Adipose tissue (tissue), 3 donors: ENCODE measurements around the gene IFT81. TPM values are rescaled to one million over a fixed set of nuclear protein-coding genes. Genes with fewer than 3 reads are reported as not detected.
"Not testable (repeated sequence)": the region's sequence is repeated elsewhere in the genome, so short reads cannot be mapped to it uniquely, and the experiment has no call there.

Source experiments
- H3K27ac ChIP-seq: one replicate; pipeline ENCODE4 v1.5.1; 2013; ENCODE audit warnings: low read depth, low read length
- WGBS, 3 donors: extraction: QIAGEN DNeasy Blood & Tissue Kit; methylation state at CpG; one replicate each; pipeline ENCODE4 v1.1.7; 2013; 5-methylcytosine and 5-hydroxymethylcytosine counted together
- polyA plus RNA-seq, 3 donors: library from polyadenylated mRNA; stranded (reverse); fragments of 200-250 nt; gene quantifications; one replicate each; pipeline ENCODE4 v1.2.3, GENCODE V29; 2013
- donor health status: healthy with polysubstance abuse.
- donor health status: Bipolar disorder and iron deficiency.
- donor health status: healthy.

IFT81 gene
- polyA plus RNA-seq, 3 donors = 2.0 to 7.2 (median 2.7) TPM

DNA sequence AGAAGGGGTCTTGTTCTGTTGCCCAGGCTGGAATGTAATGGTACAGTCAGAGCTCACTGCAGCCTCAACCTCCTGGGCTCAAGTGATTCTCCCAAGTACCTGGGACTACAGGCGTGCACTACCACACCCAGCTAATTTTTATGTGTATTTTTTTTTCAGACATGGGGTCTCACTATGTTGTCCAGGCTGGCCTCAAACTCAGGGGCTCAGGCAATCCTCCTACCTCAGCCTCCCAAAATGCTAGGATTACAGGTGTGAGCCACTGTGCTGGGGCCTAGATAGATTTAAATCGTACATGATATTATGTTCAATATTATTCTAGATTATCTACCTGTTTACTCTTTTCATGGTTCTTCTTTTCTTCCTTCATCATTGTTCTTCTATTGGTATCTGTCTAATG is 61.5 kb downstream of the IFT81 start:
- H3K27ac ChIP-seq = no peak overlapping the region
- WGBS, 3 donors = 97 to 100% (median 99%) methylated on average over 2 of the region's 2 CpGs

DNA sequence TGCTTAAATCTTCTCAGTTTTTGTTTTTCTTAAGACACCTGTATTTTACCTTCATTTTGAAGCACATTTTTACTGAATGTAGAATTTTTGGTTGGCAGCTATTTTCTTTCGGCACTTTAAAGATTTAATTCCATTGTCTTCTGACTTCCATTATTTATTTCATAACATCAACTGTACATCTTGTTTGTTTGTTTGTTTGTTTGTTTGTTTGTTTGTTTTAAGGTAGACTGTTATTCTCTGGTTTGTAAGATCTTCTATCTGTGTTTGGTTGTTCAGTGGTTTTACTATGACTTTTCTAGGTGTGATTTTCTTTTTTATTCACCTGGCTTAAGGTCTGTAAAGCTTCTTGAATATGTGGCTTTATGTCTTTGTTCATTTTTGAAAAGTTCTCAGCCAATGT is 61.9 kb downstream of the IFT81 start:
- no peak overlapping the region for H3K27ac ChIP-seq
- WGBS, 3 donors = 94 to 100% (median 100%) methylated on average over 1 of the region's 1 CpG

DNA sequence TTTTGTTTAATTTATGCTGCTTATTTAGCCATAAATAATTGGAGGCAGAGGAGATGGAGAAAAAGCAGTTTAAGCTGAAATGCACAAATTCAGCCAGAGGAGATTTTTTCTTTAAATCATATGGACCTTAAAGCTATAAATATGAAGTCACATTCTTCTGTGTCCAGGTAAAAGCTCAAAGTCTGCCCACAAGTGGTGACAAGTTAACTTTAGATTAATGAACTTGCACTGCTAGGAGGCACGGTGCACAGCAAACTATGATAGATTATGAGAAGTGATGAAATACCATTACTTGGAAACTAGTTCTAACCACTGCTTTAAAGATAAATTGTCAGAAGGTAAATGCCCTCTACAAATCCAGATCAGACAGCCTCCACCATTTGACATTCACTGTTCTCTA is 69.0 kb downstream of the IFT81 start:
- no peak overlapping the region for H3K27ac ChIP-seq
- WGBS, 3 donors = 60 to 70% (median 68%) methylated on average over 1 of the region's 1 CpG

DNA sequence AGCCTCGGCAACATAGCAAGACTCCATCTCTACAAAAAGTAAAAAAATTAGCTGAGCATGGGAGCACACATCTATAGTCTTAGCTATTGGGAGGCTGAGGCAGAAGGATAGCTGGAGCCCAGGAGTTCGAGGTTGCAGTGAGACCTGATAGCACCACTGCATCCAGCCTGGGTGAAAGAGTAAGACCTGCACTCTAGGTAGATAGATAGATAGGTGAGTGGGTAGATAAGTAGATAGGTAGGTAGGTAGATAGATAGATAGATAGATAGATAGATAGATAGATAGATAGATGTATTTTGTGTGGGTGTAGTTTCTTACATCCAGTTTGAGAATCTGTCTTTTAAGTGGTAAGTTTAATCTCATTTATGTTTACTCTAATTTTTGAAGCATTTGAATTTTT is 72.8 kb downstream of the IFT81 start:
- H3K27ac ChIP-seq = no peak overlapping the region
- WGBS, 3 donors = 86 to 94% (median 93%) methylated on average over 2 of the region's 2 CpGs

DNA sequence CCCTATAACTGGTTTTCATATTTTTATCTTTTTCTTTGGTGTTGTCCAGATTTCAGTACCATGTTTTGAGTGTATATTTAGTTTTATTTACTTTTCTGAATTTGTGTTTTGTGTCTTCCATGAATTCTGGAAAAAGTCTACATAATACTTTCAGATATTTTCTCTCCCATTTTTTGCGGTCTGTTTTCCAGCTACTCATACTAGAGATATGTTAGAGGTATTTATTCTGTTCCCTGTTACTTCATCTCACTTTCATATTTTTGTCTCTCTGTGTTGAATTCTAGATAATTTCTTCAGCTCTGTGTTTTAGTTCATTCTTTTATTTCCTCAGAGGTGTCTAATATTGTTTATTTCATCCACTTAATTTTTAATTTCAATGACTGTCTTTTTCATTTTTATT is 74.2 kb downstream of the IFT81 start:
- no peak overlapping the region for H3K27ac ChIP-seq
- 93 to 97% (median 97%) methylated on average over 1 of the region's 1 CpG for WGBS, 3 donors

DNA sequence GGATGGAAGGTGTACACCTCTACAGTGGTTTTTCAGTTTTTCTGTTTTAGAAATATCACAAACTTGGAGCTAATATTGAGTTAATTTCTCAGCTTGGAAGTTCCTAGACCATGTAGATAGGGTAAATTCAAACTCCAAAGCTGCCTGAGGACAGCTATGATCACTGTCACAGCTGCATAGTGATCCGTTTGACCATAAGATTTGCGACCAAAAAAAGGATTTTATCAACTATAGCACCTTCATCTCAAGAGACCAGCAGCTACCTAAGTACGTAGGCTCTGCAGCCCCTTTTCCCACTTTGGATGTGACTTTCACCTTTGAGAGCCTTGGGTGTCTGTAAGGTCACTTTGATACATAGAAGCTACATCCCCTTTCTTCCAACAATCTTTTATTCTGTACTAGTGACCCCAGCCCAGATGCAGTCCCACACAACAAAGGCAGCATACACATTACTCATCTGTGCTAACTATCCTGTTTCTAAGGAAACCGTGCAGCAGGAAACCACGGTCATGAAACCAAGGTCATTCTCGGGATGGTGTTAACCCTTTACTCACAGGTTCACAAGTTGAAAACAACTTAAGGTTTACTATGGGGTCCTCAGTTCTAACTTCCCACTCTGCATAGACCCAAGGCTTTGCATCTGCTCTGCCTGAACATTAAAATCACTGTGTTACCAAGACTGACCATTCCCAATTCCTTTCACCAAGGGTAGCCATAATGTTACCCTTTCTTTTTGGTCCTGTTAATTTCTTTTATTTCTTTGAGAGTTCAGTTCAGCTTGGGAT is 75.4 kb downstream of the IFT81 start:
- 36 to 40% (median 37%) methylated on average over 6 of the region's 6 CpGs for WGBS, 3 donors
- no peak overlapping the region for H3K27ac ChIP-seq

DNA sequence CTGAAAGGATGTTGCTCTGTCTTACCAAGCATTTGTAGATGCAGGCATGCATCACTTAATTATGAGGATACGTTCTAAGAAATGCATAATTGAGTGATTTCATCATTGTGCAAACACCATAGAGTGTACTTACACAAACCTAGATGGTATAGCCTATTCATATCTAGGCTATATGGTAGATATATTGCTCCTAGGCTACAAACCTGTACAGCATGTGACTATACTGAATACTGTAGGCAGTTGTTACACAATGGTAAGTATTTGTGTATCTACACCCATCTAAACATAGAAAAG is 75.9 kb downstream of the IFT81 start:
- H3K27ac ChIP-seq = no peak overlapping the region
- 81 to 93% (median 88%) methylated on average over 1 of the region's 1 CpG for WGBS, 3 donors

DNA sequence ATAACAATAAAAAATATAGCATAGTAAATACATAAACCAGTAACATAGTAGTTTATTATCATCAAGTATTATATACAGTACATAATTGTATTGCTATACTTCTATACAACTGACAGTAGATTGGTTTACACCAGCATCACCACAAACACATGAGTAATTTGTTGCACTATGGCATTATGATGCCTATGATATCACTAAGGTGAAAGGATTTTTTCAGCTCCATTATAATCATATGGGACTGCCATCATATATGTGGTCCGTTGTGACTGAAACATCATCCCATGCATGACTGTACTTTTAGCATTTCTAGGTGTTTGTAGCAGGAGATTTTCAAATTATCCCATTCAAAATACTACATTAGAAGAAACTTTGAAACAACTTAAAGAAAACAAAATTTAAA is 77.8 kb downstream of the IFT81 start:
- WGBS, 3 donors = 86 to 99% (median 89%) methylated on average over 1 of the region's 1 CpG
- no peak overlapping the region for H3K27ac ChIP-seq

DNA sequence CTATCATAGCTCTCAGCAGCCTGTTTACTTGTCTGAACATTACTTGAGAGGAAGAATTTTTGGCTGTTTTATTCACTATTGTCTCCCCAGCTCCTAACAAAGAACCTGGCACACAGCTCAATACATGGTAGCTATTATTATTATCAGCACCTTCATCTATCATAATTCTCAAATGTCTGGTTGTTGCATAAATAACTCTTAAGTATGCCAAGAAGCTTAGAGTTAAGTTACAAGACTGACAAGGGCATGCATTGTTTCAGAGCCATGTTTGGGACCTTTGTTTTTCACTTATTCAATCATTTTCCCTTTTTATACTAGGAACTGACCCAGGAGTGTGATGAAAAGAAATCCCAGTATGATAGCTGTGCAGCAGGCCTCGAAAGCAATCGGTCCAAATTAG is 79.4 kb downstream of the IFT81 start:
- 62 to 93% (median 89%) methylated on average over 2 of the region's 2 CpGs for WGBS, 3 donors
- H3K27ac ChIP-seq = no peak overlapping the region

DNA sequence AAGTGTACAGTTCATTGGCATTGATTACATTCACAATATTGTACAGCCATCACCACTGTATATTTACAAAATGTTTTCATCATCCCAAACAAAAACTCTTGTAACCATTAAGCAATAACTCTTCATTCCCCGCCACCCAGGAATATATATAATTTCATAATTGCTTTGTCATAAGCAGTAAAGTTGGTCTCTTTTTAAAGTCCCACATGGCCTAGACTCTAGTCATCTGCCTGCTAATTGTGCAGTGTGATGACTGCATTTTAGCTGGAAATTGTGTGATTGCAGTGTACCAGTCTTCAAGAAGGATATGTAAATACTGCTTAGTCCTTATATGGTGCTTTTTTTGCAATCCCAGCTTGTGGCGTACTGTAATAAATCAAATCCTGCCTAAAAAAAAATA is 81.8 kb downstream of the IFT81 start:
- H3K27ac ChIP-seq = no peak overlapping the region
- WGBS, 3 donors = 82 to 100% (median 88%) methylated on average over 2 of the region's 2 CpGs

DNA sequence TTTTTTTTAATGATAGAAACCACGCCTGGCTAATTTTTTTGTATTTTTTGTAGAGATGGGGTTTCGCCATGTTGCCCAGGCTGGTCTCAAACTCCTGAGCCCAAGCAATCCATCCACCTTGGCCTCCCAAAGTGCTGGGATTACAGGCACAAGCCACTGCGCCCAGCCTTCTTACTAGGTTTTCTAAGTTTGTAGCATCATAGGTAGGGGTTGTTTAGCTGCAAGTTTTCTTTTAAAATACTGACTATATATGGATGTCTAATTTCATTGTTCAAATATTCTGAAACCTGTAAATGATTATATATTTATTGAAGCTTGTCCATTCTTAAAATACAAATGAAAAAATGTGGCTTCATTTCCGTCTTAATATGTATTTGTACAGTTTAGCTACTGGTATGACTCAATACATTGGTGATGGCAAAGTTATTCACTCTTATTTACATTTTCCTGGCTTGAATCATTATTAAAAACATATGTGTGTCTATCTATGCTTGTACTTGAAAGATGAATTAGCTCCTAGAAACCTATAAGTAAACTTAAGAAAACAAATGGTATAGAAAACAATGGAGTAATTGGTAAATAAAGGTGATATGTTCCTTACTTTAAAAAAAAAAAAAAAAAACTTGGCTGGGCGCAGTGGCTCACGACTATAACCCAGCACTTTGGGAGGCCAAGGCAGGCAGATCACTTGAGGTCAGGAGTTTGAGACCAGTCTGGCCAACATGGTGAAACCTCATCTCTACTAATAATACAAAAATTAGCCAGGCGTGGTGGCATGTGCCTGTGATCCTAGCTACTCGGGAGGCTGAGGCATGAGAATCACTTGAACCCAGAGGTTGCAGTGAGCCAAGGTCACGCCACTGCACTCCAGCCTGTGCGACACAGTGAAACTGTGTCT is 87.7 kb downstream of the IFT81 start:
- H3K27ac ChIP-seq = not testable (repeated sequence)
- WGBS, 3 donors = 95 to 98% (median 97%) methylated on average over 10 of the region's 10 CpGs

DNA sequence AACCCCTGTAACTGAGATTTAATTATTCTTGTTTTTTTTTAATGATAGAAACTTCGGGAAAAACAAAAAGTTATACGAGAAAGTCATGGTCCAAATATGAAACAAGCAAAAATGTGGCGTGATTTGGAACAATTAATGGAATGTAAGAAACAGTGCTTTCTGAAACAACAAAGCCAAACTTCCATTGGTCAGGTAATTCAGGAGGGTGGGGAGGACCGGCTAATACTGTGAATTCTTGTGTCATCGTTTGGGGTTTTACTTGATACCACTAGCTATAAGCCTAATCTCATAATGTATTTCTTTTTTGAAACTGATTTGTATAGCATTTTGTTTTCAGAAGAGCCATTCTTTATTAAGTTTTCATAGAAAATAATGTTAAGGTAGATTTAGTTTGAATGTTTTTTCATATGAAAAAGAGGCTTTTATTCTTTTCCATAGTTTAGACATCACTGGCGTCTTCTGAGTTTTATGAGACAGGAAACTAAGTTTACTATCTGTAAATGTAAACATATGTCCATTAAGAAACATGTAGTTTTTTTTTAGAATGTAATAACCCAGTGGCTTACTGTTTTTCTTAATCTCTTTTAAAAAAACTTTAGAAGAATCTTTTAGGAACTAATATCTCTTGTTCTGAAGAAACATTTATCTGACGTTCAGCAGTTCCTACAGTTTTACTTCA is 94.0 kb downstream of the IFT81 start:
- H3K27ac ChIP-seq = no peak overlapping the region
- 85 to 88% (median 87%) methylated on average over 7 of the region's 7 CpGs for WGBS, 3 donors

DNA sequence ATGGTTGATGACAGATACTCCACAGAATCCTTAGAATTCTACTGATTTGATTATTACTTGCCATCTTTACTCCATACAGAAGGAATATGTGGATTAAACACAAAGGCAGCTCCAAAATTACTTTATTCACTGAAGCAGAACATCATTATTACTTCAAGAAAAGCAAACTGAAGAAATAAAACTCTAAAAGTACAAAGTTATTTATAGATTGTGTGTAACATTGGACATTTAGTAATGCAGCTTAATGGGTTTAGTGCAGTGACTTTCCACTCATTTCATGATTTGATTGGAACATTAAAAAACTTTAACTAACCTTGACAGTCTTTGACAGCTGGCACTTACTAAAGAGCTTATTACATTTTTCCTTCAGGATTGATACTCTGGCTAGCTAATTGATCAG is 97.9 kb downstream of the IFT81 start:
- H3K27ac ChIP-seq = no peak overlapping the region

DNA sequence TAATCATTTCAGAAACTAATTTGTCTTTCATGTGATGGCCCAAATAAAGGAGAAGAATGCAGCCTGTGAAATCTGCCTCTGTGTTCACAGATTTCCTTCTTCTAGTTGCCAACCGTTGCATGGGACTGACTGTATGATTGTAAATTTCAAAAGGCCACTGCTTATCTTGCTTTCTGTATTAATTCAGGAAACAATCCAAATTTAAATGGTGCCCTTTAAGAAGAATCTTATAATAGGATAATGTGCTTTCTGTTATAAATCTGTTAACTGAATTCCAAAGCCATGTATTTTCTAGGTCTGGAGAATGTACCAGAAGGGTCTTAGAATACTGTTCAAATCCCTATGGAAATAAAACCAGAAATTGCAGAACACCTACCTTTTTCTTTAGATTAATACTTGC is 98.3 kb downstream of the IFT81 start:
- no peak overlapping the region for H3K27ac ChIP-seq
- 38 to 64% (median 61%) methylated on average over 1 of the region's 1 CpG for WGBS, 3 donors

DNA sequence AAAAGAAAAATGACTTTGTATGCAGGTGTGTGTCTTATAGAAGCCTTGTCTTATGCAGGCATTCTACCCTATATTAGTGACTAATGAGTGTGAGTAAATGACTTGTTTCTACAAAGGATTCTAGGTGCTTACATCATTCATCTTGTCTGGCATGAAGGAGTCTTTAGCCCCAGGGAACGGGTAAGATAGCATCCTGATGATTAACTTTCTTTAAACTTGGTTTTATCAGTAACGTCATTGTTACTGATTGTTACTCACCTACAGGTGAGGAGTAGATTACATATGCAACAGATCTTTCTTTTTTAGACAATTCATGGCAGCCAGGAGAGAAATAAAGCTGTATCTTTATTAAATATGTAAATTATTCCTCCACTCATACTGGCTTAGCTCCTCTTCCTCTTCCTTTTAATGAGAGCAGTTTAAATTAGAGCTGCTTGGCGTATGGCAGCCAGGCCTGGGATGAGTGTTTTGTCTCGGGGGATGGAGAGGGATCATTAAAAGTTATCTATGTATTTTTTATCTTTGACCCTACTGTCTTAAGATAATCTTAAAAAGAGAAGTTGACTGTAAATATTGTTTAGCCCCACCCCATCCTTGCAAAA is 99.7 kb downstream of the IFT81 start:
- H3K27ac ChIP-seq = no peak overlapping the region
- WGBS, 3 donors = 43 to 59% (median 52%) methylated on average over 4 of the region's 4 CpGs

DNA sequence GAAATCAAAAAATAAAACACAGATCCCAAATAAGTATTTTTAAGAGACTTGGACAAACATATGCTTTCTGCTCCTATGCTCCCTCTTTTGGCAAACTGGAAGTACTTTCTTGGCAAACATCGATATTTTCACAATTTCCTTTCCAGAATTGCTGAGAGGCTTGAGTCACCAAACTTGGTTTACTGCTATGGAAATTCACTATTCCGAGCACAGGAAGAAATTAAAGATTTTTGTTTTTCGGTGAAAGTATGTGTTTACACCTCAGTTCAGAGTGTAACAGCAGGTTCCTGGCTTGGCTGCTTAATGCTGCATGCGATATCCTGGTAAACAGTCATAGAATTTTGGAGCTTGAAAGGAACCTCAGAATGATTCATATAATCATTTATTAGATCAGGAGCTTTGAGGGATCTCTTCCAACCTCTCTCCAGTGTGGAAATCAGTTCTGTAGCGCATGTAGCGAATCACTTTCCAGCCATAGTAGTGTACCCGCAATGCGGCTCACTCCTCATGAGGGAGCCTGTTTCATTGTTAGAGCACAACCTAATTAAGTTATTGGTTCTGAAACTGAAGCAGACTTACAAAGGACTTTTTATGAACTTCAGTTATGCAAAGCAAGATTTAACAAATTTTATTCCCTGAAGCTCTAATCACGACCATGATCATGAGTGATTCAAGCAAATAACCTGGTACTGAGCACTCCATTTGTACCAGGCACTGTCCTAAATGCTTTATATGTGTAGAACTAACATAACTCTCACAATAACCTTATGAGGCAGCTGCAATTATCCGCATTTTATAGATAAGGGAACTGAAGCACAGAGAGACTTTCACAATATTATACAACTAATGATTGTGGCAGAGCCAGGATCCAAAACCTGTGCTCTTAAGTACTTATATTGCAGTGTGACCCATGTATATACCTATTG is 100.5 kb downstream of the IFT81 start:
- peak overlapping the region; percentile 19 for H3K27ac ChIP-seq
- 35 to 56% (median 43%) methylated on average over 10 of the region's 10 CpGs for WGBS, 3 donors

DNA sequence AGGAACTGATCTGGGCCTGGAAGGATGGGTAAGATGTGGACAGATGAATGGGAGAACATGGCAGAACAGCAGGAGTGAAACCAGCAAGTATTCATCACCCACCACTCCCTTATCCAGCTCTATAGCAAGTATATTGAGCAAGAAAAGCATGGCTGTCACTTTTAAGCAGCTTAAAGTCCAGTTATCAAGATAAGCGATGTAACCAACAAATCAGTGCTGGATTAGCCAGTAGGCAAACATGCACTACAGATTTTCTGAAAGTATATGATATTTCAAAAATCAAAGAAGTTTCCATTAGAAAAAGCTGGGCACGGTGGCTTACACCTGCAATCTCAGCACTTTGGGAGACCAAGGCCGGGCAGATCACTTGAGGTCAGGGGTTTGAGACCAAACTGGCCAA is 103.0 kb downstream of the IFT81 start:
- H3K27ac ChIP-seq = no peak overlapping the region
- 94 to 98% (median 96%) methylated on average over 3 of the region's 3 CpGs for WGBS, 3 donors

DNA sequence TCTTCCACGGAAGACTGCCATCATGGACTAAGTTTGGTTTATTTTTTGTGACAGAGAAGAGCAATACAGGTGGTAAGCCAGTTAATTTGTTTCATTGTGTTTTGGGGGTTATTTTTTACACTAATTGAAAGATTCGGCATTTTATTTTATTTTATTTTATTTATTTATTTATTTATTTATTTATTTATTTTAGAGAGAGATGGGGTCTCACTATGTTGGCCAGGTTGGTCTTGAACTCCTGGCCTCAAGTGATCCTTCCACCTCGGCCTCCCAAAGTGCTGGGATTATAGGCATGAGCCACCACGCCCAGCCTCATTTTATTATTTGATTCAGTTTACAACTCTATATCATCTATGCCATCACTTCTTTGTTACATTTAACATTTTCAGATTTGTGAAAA is 104.2 kb downstream of the IFT81 start:
- not testable (repeated sequence) for H3K27ac ChIP-seq
- 95 to 98% (median 96%) methylated on average over 4 of the region's 4 CpGs for WGBS, 3 donors
